ENCODE results near the gene ACIN1. TPM values are rescaled to one million over a fixed set of nuclear protein-coding genes. Genes with fewer than 3 reads are reported as not detected.

The ACIN1 gene
- total RNA-seq, 2 experiments from 2014 or later: 282 to 288 TPM

GRCh38 chr14:23139874-23140273, 44.9 kb upstream of the ACIN1 start:
- no peaks in the 10 kb centered on the region for H3K4me1 Mint-ChIP-seq (ENCODE audit: low read depth)
- Histone ChIP-seq H3K27me3 (ENCODE audit: control insufficient read depth in 1 of 2, insufficient read depth in 2 of 2, low read length in 2 of 2) (no peaks in the 10 kb centered on the region), H3K9me3 (ENCODE audit: control insufficient read depth in 1 of 2, insufficient read depth in 1 of 2, low read length in 2 of 2) (no peaks in the 10 kb centered on the region), H3K4me3 (ENCODE audit: low read length) (no peak overlapping the region), H3K27ac (ENCODE audit: low read depth in 1 of 2, low read length in 2 of 2) (no peak overlapping the region), H3K4me1 (ENCODE audit: insufficient read depth, low read length) (no peaks in the 10 kb centered on the region), H3K36me3 (ENCODE audit: insufficient read depth, low read length) (no peaks in the 10 kb centered on the region)
- no peak overlapping the region for H3K27ac Mint-ChIP-seq
- CTCF ChIA-PET: no interaction called here
- intact Hi-C loops (cut with DNase I, micrococcal nuclease): no loop called here
- TF ChIP-seq, protein P1, sequence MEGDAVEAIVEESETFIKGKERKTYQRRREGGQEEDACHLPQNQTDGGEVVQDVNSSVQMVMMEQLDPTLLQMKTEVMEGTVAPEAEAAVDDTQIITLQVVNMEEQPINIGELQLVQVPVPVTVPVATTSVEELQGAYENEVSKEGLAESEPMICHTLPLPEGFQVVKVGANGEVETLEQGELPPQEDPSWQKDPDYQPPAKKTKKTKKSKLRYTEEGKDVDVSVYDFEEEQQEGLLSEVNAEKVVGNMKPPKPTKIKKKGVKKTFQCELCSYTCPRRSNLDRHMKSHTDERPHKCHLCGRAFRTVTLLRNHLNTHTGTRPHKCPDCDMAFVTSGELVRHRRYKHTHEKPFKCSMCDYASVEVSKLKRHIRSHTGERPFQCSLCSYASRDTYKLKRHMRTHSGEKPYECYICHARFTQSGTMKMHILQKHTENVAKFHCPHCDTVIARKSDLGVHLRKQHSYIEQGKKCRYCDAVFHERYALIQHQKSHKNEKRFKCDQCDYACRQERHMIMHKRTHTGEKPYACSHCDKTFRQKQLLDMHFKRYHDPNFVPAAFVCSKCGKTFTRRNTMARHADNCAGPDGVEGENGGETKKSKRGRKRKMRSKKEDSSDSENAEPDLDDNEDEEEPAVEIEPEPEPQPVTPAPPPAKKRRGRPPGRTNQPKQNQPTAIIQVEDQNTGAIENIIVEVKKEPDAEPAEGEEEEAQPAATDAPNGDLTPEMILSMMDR (IDR thresholded peaks at IDR 0.05): no peak
- peaks cover 4% of the 10 kb centered on the region for H3K27me3 Mint-ChIP-seq
- ATAC-seq (ENCODE audit: poor library complexity) (no peak), DNase-seq (no peak)
- H3K9me3 Mint-ChIP-seq: no peaks in the 10 kb centered on the region
- POLR2A ChIA-PET: no interaction called here
- no peak overlapping the region for H3K4me3 Mint-ChIP-seq
- H3K36me3 Mint-ChIP-seq (ENCODE audit: low read depth): no peaks in the 10 kb centered on the region

DNA sequence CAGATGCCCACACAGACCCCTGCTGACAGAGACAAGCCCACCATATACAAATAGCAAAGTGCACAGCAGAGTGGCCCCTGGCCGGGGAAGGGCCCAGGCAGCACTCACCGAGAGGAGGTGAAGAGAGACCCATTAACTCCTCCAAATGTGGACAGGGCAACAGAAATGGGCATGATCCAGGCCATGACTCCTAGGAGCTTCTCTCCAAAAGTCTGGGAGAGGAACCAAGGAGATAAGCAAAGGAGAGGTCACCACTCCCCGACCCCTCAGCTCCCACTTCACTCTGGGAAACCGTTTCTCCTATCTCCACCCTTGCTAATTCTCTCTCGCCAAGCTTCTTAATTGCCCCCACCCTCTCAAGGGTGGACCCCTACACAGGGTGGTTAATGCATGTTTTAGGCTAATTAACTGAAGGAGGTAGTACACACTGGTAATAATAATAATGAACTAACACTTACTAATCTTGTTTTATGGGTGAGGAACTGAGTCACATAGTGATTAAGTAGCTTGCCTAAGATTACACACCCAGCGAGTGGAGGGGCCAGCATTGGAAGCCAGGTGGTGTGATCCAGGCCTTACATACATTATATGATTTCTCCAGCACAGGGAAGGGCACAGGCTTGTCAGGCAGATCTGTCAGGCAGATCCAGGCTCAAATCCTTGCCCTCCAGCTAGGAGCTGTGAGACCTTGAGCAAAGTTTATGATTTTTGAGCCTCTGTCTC, 43.0 kb upstream of the ACIN1 start:
- ATAC-seq (ENCODE audit: poor library complexity) (no peak), DNase-seq (no peak)
- CTCF ChIA-PET: interaction anchor here (1.0 kb wide), 1 partner anchor 38 kb away, joined by 3 read pairs; no protein-coding TSS in a partner anchor
- H3K36me3 Mint-ChIP-seq (ENCODE audit: low read depth): no peaks in the 10 kb centered on the region
- no peaks in the 10 kb centered on the region for H3K4me1 Mint-ChIP-seq (ENCODE audit: low read depth)
- H3K4me3 Mint-ChIP-seq: no peak overlapping the region
- no peak overlapping the region for H3K27ac ChIP-seq (ENCODE audit: low read depth in 1 of 2, low read length in 2 of 2)
- no peaks in the 10 kb centered on the region for H3K27me3 ChIP-seq (ENCODE audit: control insufficient read depth in 1 of 2, insufficient read depth in 2 of 2, low read length in 2 of 2)
- TF ChIP-seq, protein P1 (IDR thresholded peaks at IDR 0.05): no peak
- H3K36me3 ChIP-seq (ENCODE audit: insufficient read depth, low read length): no peaks in the 10 kb centered on the region
- intact Hi-C loops (cut with DNase I, micrococcal nuclease): no loop called here
- peaks cover 4% of the 10 kb centered on the region for H3K27me3 Mint-ChIP-seq
- no peak overlapping the region for H3K4me3 ChIP-seq (ENCODE audit: low read length)
- POLR2A ChIA-PET: no interaction called here
- H3K9me3 ChIP-seq (ENCODE audit: control insufficient read depth in 1 of 2, insufficient read depth in 1 of 2, low read length in 2 of 2): no peaks in the 10 kb centered on the region
- no peaks in the 10 kb centered on the region for H3K4me1 ChIP-seq (ENCODE audit: insufficient read depth, low read length)
- no peak overlapping the region for H3K27ac Mint-ChIP-seq
- no peaks in the 10 kb centered on the region for H3K9me3 Mint-ChIP-seq

GRCh38 chr14:23137192-23137812, 42.4 kb upstream of the ACIN1 start:
- ATAC-seq (ENCODE audit: poor library complexity) (no peak), DNase-seq (no peak)
- Histone ChIP-seq H3K36me3 (ENCODE audit: insufficient read depth, low read length) (no peaks in the 10 kb centered on the region), H3K9me3 (ENCODE audit: control insufficient read depth in 1 of 2, insufficient read depth in 1 of 2, low read length in 2 of 2) (no peaks in the 10 kb centered on the region), H3K27ac (ENCODE audit: low read depth in 1 of 2, low read length in 2 of 2) (no peak overlapping the region), H3K4me1 (ENCODE audit: insufficient read depth, low read length) (no peaks in the 10 kb centered on the region), H3K4me3 (ENCODE audit: low read length) (no peak overlapping the region), H3K27me3 (ENCODE audit: control insufficient read depth in 1 of 2, insufficient read depth in 2 of 2, low read length in 2 of 2) (no peaks in the 10 kb centered on the region)
- Mint-ChIP-seq H3K4me1 (ENCODE audit: low read depth) (no peaks in the 10 kb centered on the region), H3K4me3 (no peak overlapping the region), H3K27ac (no peak overlapping the region), H3K27me3 (peaks cover 4% of the 10 kb centered on the region), H3K9me3 (no peaks in the 10 kb centered on the region), H3K36me3 (ENCODE audit: low read depth) (no peaks in the 10 kb centered on the region)
- intact Hi-C loops (cut with DNase I, micrococcal nuclease): no loop called here
- ChIA-PET CTCF (no interaction called here), POLR2A (no interaction called here)
- TF ChIP-seq, protein P1 (IDR thresholded peaks at IDR 0.05): no peak
